Measurements from ENCODE around the gene COMMD2. TPM values are rescaled to one million over a fixed set of nuclear protein-coding genes. Genes with fewer than 3 reads are reported as not detected.

The COMMD2 gene
- total and polyA plus RNA-seq, 8 donors = 1.4 to 50.4 (median 14.9) TPM

DNA sequence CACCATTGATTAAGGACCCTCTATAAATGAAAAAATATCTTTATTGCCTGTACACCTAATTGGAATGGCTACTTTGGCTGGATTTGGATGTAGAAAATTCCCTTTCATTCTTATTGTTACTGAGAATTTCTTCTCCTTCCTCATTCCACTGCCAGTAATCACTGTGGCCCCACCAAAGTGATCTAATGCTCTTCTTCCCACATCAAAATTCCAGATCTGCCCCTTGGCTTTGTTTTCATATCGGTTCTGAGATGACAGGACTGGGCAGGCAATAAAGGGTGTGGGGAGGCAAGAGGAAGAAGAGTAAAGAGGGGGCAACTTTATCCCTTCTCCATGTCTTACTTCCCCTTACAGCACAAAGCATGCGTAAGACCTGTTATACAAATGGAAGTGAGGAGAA is 38.0 kb upstream of the COMMD2 start:
- Histone ChIP-seq H3K4me3 (no peak overlapping the region), H3K27ac (no peak overlapping the region), H3K9me3 (no peaks in the 10 kb centered on the region), H3K4me1 (no peaks in the 10 kb centered on the region), H3K27me3 (no peaks in the 10 kb centered on the region), H3K36me3 (no peaks in the 10 kb centered on the region)
- intact Hi-C loops (cut with DNase I; ENCODE audit: low total_unique reads) = no loop called here
- WGBS, 5 donors = 66 to 86% (median 72%) methylated on average over 2 of the region's 2 CpGs
- DNase-seq = no peak
- no peak for TF ChIP-seq EP300 (IDR thresholded peaks at IDR 0.05)
- TF ChIP-seq CTCF (IDR thresholded peaks at IDR 0.05) = no peak
- TF ChIP-seq POLR2AphosphoS5 (IDR thresholded peaks at IDR 0.05) = no peak
- TF ChIP-seq POLR2A (IDR thresholded peaks at IDR 0.05) = no peak

- 73 to 89% (median 79%) methylated on average over 5 of the region's 5 CpGs for WGBS, 5 donors
- Histone ChIP-seq H3K9me3 (no peaks in the 10 kb centered on the region), H3K4me3 (no peak overlapping the region), H3K27ac (peak overlapping the region in 1 of 5 donors; percentile 33), H3K4me1 (peaks cover 0 to 16% (median 0%) of the 10 kb centered on the region in 4 donors), H3K27me3 (no peaks in the 10 kb centered on the region), H3K36me3 (no peaks in the 10 kb centered on the region)
- intact Hi-C loops (cut with DNase I; ENCODE audit: low total_unique reads) = no loop called here
- TF ChIP-seq EP300 (IDR thresholded peaks at IDR 0.05) (no peak), POLR2A (IDR thresholded peaks at IDR 0.05) (no peak), POLR2AphosphoS5 (IDR thresholded peaks at IDR 0.05) (no peak), CTCF (IDR thresholded peaks at IDR 0.05) (no peak)
- DNase-seq = no peak
Measured at GRCh38 chr3:149784064-149784704, 31.9 kb upstream of the COMMD2 start.

DNA sequence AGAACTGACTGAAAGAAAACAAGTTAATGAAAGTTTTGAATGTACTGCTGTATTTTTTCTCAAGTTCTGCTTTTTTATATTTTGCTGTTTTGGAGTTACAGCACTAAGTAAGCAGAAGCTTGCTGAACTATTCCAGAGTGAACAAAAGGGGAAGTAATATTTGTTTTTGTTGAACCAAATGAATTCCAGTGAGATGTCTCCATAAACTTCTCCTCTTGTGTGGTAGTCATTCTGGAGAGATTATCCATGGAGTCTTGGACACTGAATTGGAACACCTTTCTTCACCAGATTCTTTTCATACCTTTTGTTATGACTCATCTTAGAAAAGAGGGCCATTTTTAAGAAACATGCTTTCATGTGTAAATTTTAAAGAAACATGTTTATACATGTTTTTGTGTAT is 31.3 kb upstream of the COMMD2 start:
- no peaks in the 10 kb centered on the region for H3K9me3 ChIP-seq
- H3K4me1 ChIP-seq = peaks cover 0 to 16% (median 0%) of the 10 kb centered on the region in 4 donors
- no peak overlapping the region for H3K4me3 ChIP-seq
- intact Hi-C loops (cut with DNase I; ENCODE audit: low total_unique reads) = no loop called here
- DNase-seq = no peak
- TF ChIP-seq CTCF (IDR thresholded peaks at IDR 0.05) (no peak), POLR2A (IDR thresholded peaks at IDR 0.05) (no peak), POLR2AphosphoS5 (IDR thresholded peaks at IDR 0.05) (no peak), EP300 (IDR thresholded peaks at IDR 0.05) (no peak)
- no peaks in the 10 kb centered on the region for H3K27me3 ChIP-seq
- no peak overlapping the region for H3K27ac ChIP-seq
- H3K36me3 ChIP-seq = no peaks in the 10 kb centered on the region

GRCh38 chr3:149781741-149782140 is 29.5 kb upstream of the COMMD2 start:
- no peak for DNase-seq
- Histone ChIP-seq H3K27me3 (no peaks in the 10 kb centered on the region), H3K36me3 (no peaks in the 10 kb centered on the region), H3K4me1 (peaks cover 0 to 21% (median 0%) of the 10 kb centered on the region in 4 donors), H3K27ac (peak overlapping the region in 1 of 5 donors; percentile 12), H3K9me3 (no peaks in the 10 kb centered on the region), H3K4me3 (no peak overlapping the region)
- intact Hi-C loops (cut with DNase I; ENCODE audit: low total_unique reads) = no loop called here
- 81 to 88% (median 87%) methylated on average over 3 of the region's 3 CpGs for WGBS, 5 donors
- TF ChIP-seq EP300 (IDR thresholded peaks at IDR 0.05) = no peak
- no peak for TF ChIP-seq POLR2A (IDR thresholded peaks at IDR 0.05)
- no peak for TF ChIP-seq POLR2AphosphoS5 (IDR thresholded peaks at IDR 0.05)
- TF ChIP-seq CTCF (IDR thresholded peaks at IDR 0.05) = no peak
